GM12878 (cell line): Measurements from ENCODE around the gene RAB44. TPM values are rescaled to one million over a fixed set of nuclear protein-coding genes. Genes with fewer than 3 reads are reported as not detected.

Experiments used
- BACH1 ChIP-seq: fragments of 450-650 bp; IDR thresholded peaks from 2 replicates; pipeline ENCODE4 v1.6.1; 2017; ENCODE audit warnings: mild to moderate bottlenecking, borderline replicate concordance
- DPF2 ChIP-seq: fragments of 450-650 bp; IDR thresholded peaks from 2 replicates; pipeline ENCODE4 v1.6.1; 2017; ENCODE audit warnings: mild to moderate bottlenecking
- FOS ChIP-seq: IDR thresholded peaks from 3 replicates; pipeline ENCODE4 v1.6.1; 2011; ENCODE audit warnings: borderline replicate concordance; ENCODE audit not compliant: insufficient read length; ENCODE audit errors: extremely low read depth
- GABPA ChIP-seq: IDR thresholded peaks from 2 replicates; pipeline ENCODE4 v1.6.1; 2014; ENCODE audit warnings: antibody characterized with exemption, low read depth, mild to moderate bottlenecking, inconsistent platforms
- HDGF ChIP-seq: fragments of 450-650 bp; IDR thresholded peaks from 2 replicates; pipeline ENCODE4 v1.6.1; 2016; ENCODE audit warnings: antibody characterized with exemption
- JUNB ChIP-seq: IDR thresholded peaks from 2 replicates; pipeline ENCODE4 v1.6.1; 2016; ENCODE audit warnings: antibody characterized with exemption, mild to moderate bottlenecking
- KAT2A ChIP-seq: conservative IDR thresholded peaks from 2 replicates; pipeline ENCODE4 v1.6.1; 2011; ENCODE audit warnings: low read depth, low read length; ENCODE audit not compliant: control insufficient read depth
- KLF5 ChIP-seq: fragments of 450-650 bp; IDR thresholded peaks from 2 replicates; pipeline ENCODE4 v1.6.1; 2014; ENCODE audit warnings: mild to moderate bottlenecking; ENCODE audit not compliant: partially characterized antibody
- MEF2B ChIP-seq: fragments of 450-650 bp; IDR thresholded peaks from 2 replicates; pipeline ENCODE4 v1.6.1; 2018; ENCODE audit warnings: mild to moderate bottlenecking, moderate library complexity; ENCODE audit not compliant: partially characterized antibody, poor library complexity, severe bottlenecking
- MYC ChIP-seq: IDR thresholded peaks from 2 replicates; pipeline ENCODE4 v1.6.1; 2011; ENCODE audit warnings: mild to moderate bottlenecking, low read length, moderate library complexity, inconsistent platforms; ENCODE audit not compliant: insufficient read depth, insufficient replicate concordance, insufficient read length, severe bottlenecking
- NFIC ChIP-seq: IDR thresholded peaks from 2 replicates; pipeline ENCODE4 v1.6.1; 2012; ENCODE audit warnings: low read depth, mild to moderate bottlenecking, inconsistent platforms, low read length, moderate library complexity
- NFYA ChIP-seq: IDR thresholded peaks from 2 replicates; pipeline ENCODE4 v1.6.1; 2011; ENCODE audit warnings: low read depth, mild to moderate bottlenecking, low read length, improper control_type of control experiment, borderline replicate concordance
- NR2C1 ChIP-seq: fragments of 450-650 bp; IDR thresholded peaks from 2 replicates; pipeline ENCODE4 v1.6.1; 2017; ENCODE audit warnings: antibody characterized with exemption, mild to moderate bottlenecking, moderate library complexity
- NR2F1 ChIP-seq: fragments of 450-650 bp; conservative IDR thresholded peaks from 2 replicates; pipeline ENCODE4 v1.6.1; 2017; ENCODE audit warnings: mild to moderate bottlenecking
- RAD51 ChIP-seq: fragments of 450-650 bp; IDR thresholded peaks from 2 replicates; pipeline ENCODE4 v1.6.1; 2016; ENCODE audit warnings: moderate library complexity, mild to moderate bottlenecking, inconsistent platforms
- SPI1 ChIP-seq: IDR thresholded peaks from 2 replicates; pipeline ENCODE4 v1.6.1; 2011; ENCODE audit warnings: low read depth, mild to moderate bottlenecking, low read length, moderate library complexity, borderline replicate concordance; ENCODE audit not compliant: insufficient read depth
- ZBED1 ChIP-seq: IDR thresholded peaks from 2 replicates; pipeline ENCODE4 v1.6.1; 2016; ENCODE audit warnings: borderline replicate concordance
- ZNF24 ChIP-seq: fragments of 450-650 bp; IDR thresholded peaks from 2 replicates; pipeline ENCODE4 v1.6.1; 2017; ENCODE audit warnings: antibody characterized with exemption, mild to moderate bottlenecking
- ZNF274 ChIP-seq: IDR thresholded peaks from one replicate; pipeline ENCODE4 v1.8.0; 2011; ENCODE audit not compliant: insufficient read length, insufficient read depth
- polyA plus RNA-seq, 11 experiments: library from polyadenylated mRNA; depleted of rRNA in 4 of 11; unstranded in 6 of 11; stranded (reverse) in 5 of 11; fragments of >200 nt; fragmentation: Nextera tagmentation in 4 of 11; fragmentation: Illumina TruSeq in 1 of 11; extraction: Ambion mirVana in 4 of 11; extraction: Trizol in 1 of 11; gene quantifications; 1 replicate in 1 of 11; 2 replicates in 10 of 11; pipeline versions ENCODE4 v1.2.1 to v1.2.3, GENCODE V29; 2011 to 2016; ENCODE audit warnings: inconsistent platforms in 2 of 11, missing spikeins in 2 of 11, low read depth in 1 of 11
- total RNA-seq, 4 experiments: library from RNA; depleted of rRNA in 3 of 4; stranded (reverse); fragments of >200 nt in 3 of 4; fragmentation: Illumina TruSeq in 1 of 4; extraction: Trizol in 1 of 4; gene quantifications; 2 replicates each; pipeline versions ENCODE4 v1.2.1 to v1.2.3, GENCODE V29; 2013 to 2021
- TF ChIP-seq, protein P1 (sequence below): fragments of 150-350 bp; IDR thresholded peaks from 2 replicates; pipeline ENCODE4 v1.6.1; 2016; ENCODE audit warnings: low read depth, low read length
- TF ChIP-seq, protein P2 (sequence below), 3 experiments: IDR thresholded peaks in 2 of 3; conservative IDR thresholded peaks in 1 of 3; 2 replicates each; pipeline ENCODE4 v1.5.1; 2011; ENCODE audit warnings: low read depth in 3 of 3, low read length in 3 of 3, mild to moderate bottlenecking in 3 of 3, control low read depth in 2 of 3, moderate library complexity in 2 of 3, inconsistent platforms in 1 of 3, mixed read lengths in 1 of 3; ENCODE audit not compliant: control insufficient read depth in 2 of 3, insufficient read depth in 1 of 3; ENCODE audit errors: extremely low read depth in 1 of 3
- TF ChIP-seq, protein P3 (sequence below): fragments of 450-650 bp; IDR thresholded peaks from 2 replicates; pipeline ENCODE4 v1.6.1; 2017; ENCODE audit warnings: mild to moderate bottlenecking, moderate library complexity

Gene RAB44
- total and polyA plus RNA-seq, 10 of the 15 experiments (the other 5 are each of a cell fraction or from before 2014, with no cell fraction given): 0.01 to 0.08 (median 0.05) TPM; not detected in 2

DNA sequence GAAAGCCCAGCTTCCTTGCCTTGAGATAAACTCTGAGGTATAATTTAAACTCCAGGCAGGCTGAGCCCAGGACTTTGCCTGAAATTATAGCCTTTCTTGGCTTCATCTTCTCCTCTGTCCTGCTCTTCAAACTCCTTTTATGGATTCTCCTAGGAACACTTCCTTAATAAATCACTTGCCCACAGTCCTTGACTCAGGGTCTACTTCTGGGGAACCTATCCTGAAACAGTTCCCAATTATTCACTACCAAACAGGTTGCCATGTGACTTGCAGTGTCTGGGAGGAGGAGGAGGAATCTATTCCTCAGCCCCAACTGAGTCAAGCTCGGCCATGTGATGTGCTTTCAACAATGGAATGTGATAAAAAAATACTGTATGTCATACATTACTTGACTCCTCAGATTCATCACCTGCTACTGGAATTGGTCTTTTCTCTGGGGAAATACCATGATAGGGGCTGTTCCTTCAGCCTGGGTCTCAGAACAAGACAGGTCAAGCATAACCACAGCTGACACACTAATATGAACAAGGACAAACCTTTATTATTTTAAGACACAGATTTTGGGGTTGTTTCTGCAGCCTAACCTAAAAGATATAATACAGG, 39.6 kb upstream of the RAB44 start (continued):
- TF ChIP-seq NFIC (0 out of 2 replicates have a peak, but pooled peaks have one; percentile 53), NR2F1 (peak; percentile 55; the same call in 1 of the 2 replicates), MEF2B (peak; percentile 61), GABPA (no peak), BACH1 (no peak), ZNF24 (no peak), DPF2 (no peak), NFYA (no peak), ZBED1 (0 out of 2 replicates have a peak, but pooled peaks have one; percentile 25), JUNB (peak; percentile 41; the same call in 1 of the 2 replicates), FOS (no peak), RAD51 (no peak), KLF5 (no peak), HDGF (no peak), SPI1 (no peak), MYC (no peak), NR2C1 (no peak), ZNF274 (no peak), KAT2A (no peak)
- TF ChIP-seq, protein P1, sequence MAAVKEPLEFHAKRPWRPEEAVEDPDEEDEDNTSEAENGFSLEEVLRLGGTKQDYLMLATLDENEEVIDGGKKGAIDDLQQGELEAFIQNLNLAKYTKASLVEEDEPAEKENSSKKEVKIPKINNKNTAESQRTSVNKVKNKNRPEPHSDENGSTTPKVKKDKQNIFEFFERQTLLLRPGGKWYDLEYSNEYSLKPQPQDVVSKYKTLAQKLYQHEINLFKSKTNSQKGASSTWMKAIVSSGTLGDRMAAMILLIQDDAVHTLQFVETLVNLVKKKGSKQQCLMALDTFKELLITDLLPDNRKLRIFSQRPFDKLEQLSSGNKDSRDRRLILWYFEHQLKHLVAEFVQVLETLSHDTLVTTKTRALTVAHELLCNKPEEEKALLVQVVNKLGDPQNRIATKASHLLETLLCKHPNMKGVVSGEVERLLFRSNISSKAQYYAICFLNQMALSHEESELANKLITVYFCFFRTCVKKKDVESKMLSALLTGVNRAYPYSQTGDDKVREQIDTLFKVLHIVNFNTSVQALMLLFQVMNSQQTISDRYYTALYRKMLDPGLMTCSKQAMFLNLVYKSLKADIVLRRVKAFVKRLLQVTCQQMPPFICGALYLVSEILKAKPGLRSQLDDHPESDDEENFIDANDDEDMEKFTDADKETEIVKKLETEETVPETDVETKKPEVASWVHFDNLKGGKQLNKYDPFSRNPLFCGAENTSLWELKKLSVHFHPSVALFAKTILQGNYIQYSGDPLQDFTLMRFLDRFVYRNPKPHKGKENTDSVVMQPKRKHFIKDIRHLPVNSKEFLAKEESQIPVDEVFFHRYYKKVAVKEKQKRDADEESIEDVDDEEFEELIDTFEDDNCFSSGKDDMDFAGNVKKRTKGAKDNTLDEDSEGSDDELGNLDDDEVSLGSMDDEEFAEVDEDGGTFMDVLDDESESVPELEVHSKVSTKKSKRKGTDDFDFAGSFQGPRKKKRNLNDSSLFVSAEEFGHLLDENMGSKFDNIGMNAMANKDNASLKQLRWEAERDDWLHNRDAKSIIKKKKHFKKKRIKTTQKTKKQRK: no peak
- TF ChIP-seq, protein P2, sequence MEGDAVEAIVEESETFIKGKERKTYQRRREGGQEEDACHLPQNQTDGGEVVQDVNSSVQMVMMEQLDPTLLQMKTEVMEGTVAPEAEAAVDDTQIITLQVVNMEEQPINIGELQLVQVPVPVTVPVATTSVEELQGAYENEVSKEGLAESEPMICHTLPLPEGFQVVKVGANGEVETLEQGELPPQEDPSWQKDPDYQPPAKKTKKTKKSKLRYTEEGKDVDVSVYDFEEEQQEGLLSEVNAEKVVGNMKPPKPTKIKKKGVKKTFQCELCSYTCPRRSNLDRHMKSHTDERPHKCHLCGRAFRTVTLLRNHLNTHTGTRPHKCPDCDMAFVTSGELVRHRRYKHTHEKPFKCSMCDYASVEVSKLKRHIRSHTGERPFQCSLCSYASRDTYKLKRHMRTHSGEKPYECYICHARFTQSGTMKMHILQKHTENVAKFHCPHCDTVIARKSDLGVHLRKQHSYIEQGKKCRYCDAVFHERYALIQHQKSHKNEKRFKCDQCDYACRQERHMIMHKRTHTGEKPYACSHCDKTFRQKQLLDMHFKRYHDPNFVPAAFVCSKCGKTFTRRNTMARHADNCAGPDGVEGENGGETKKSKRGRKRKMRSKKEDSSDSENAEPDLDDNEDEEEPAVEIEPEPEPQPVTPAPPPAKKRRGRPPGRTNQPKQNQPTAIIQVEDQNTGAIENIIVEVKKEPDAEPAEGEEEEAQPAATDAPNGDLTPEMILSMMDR (IDR thresholded peaks at IDR 0.05 in 2 of 3, conservative IDR thresholded peaks at IDR 0.05 in 1 of 3; ENCODE audit: control insufficient read depth in 2 of 3, extremely low read depth in 1 of 3, insufficient read depth in 1 of 3, low read depth in 3 of 3, low read length in 3 of 3): no peak
- TF ChIP-seq, protein P3, sequence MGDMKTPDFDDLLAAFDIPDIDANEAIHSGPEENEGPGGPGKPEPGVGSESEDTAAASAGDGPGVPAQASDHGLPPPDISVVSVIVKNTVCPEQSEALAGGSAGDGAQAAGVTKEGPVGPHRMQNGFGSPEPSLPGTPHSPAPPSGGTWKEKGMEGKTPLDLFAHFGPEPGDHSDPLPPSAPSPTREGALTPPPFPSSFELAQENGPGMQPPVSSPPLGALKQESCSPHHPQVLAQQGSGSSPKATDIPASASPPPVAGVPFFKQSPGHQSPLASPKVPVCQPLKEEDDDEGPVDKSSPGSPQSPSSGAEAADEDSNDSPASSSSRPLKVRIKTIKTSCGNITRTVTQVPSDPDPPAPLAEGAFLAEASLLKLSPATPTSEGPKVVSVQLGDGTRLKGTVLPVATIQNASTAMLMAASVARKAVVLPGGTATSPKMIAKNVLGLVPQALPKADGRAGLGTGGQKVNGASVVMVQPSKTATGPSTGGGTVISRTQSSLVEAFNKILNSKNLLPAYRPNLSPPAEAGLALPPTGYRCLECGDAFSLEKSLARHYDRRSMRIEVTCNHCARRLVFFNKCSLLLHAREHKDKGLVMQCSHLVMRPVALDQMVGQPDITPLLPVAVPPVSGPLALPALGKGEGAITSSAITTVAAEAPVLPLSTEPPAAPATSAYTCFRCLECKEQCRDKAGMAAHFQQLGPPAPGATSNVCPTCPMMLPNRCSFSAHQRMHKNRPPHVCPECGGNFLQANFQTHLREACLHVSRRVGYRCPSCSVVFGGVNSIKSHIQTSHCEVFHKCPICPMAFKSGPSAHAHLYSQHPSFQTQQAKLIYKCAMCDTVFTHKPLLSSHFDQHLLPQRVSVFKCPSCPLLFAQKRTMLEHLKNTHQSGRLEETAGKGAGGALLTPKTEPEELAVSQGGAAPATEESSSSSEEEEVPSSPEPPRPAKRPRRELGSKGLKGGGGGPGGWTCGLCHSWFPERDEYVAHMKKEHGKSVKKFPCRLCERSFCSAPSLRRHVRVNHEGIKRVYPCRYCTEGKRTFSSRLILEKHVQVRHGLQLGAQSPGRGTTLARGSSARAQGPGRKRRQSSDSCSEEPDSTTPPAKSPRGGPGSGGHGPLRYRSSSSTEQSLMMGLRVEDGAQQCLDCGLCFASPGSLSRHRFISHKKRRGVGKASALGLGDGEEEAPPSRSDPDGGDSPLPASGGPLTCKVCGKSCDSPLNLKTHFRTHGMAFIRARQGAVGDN: no peak
